OCI-LY7 (cell line): ENCODE measurements around the gene SCUBE3.

Source experiments
- EZH2phosphoT487 ChIP-seq: fragments of 200-600 bp; sonication (generic); IDR thresholded peaks from 2 replicates; pipeline ENCODE4 v1.6.1; 2018; ENCODE audit warnings: low read depth, borderline replicate concordance, mild to moderate bottlenecking, mixed run types, antibody characterized with exemption, low read length, moderate library complexity, mixed read lengths
- TF ChIP-seq, protein P1 (sequence below): fragments of 200-600 bp; sonication (generic); conservative IDR thresholded peaks from 2 replicates; pipeline ENCODE4 v1.5.1; 2014; ENCODE audit warnings: mild to moderate bottlenecking, antibody characterized with exemption, low read length, moderate library complexity, mixed read lengths

DNA sequence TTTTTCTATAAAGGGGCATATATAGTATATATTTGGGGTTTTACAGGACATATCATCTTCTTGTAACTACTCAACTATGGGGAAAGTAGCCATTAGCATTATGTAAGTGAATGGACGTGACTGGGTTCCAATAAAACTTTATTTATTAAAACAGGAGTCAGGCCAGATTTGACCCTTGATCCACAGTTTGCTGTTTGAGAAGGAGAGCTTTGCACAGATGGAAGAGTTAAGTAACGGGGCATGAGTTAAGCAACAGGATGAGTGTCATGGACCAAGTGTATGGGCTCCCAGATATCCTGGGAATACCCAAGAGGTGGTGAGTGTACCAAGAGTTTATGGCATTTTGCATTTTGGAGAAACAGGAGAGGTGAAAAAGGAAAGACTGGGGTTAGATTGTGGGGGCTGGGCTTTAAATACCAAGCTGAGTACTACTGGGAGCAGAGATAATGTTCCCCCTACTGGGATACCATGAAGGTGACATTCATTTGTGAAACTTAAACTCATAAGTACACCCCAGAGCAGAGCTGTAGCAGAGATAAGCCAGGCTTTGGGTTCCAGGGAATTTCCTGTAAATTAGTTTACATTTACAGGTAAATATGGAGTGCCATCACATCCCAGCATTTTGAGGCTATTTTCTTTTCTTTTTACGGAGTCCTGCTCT lies 18.5 kb upstream of the SCUBE3 start:
- TF ChIP-seq, protein P1, sequence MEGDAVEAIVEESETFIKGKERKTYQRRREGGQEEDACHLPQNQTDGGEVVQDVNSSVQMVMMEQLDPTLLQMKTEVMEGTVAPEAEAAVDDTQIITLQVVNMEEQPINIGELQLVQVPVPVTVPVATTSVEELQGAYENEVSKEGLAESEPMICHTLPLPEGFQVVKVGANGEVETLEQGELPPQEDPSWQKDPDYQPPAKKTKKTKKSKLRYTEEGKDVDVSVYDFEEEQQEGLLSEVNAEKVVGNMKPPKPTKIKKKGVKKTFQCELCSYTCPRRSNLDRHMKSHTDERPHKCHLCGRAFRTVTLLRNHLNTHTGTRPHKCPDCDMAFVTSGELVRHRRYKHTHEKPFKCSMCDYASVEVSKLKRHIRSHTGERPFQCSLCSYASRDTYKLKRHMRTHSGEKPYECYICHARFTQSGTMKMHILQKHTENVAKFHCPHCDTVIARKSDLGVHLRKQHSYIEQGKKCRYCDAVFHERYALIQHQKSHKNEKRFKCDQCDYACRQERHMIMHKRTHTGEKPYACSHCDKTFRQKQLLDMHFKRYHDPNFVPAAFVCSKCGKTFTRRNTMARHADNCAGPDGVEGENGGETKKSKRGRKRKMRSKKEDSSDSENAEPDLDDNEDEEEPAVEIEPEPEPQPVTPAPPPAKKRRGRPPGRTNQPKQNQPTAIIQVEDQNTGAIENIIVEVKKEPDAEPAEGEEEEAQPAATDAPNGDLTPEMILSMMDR = no peak
- TF ChIP-seq EZH2phosphoT487 = no peak
